GM12891 (cell line): Measurements from ENCODE around the gene EXOC4.

Experiments used
- DNase-seq: peaks from one replicate; pipeline ENCODE4 v3.0.0; 2011; ENCODE audit warnings: low spot score; ENCODE audit not compliant: insufficient read length
- FAIRE-seq: peaks from 2 replicates; lab custom pipeline; 2011; peaks lifted over from hg19 to GRCh38; lab: Jason Lieb, UNC
- PAX5 ChIP-seq: IDR thresholded peaks from 2 replicates; pipeline ENCODE4 v1.6.1; 2011; ENCODE audit warnings: low read length, moderate library complexity, mild to moderate bottlenecking; ENCODE audit not compliant: insufficient read depth, severe bottlenecking
- POLR2A ChIP-seq: IDR thresholded peaks from 2 replicates; pipeline ENCODE4 v1.6.1; 2011; ENCODE audit warnings: low read depth, low read length, control low read depth
- POLR2AphosphoS5 ChIP-seq: IDR thresholded peaks from 2 replicates; pipeline ENCODE4 v1.6.1; 2011; ENCODE audit warnings: low read depth, low read length, control low read depth
- POU2F2 ChIP-seq: IDR thresholded peaks from 2 replicates; pipeline ENCODE4 v1.6.1; 2011; ENCODE audit warnings: low read depth, mild to moderate bottlenecking, control low read depth, low read length, moderate library complexity
- SPI1 ChIP-seq: IDR thresholded peaks from 2 replicates; pipeline ENCODE4 v1.6.1; 2011; ENCODE audit warnings: low read depth, low read length, control low read depth
- TAF1 ChIP-seq: IDR thresholded peaks from 2 replicates; pipeline ENCODE4 v1.6.1; 2011; ENCODE audit warnings: low read depth, low read length, control low read depth

Gene EXOC4

GRCh38 chr7:133746305-133746704 is 493.4 kb downstream of the EXOC4 start:
- TF ChIP-seq POLR2AphosphoS5 (no peak), PAX5 (no peak), TAF1 (no peak), SPI1 (no peak), POU2F2 (no peak), POLR2A (no peak)
- no peak for FAIRE-seq
- DNase-seq, result no peak

- FAIRE-seq (no peak), DNase-seq (no peak)
- no peak for TF ChIP-seq POLR2AphosphoS5
- TF ChIP-seq PAX5, result no peak
- no peak for TF ChIP-seq POLR2A
- no peak for TF ChIP-seq POU2F2
- no peak for TF ChIP-seq TAF1
- TF ChIP-seq SPI1, result no peak
Observed at GRCh38 chr7:133746847-133747246, 494.0 kb downstream of the EXOC4 start.

GRCh38 chr7:133748443-133749407 is 495.8 kb downstream of the EXOC4 start:
- no peak for DNase-seq
- no peak for FAIRE-seq
- TF ChIP-seq POU2F2 (no peak), SPI1 (no peak), TAF1 (no peak), PAX5 (no peak), POLR2A (no peak), POLR2AphosphoS5 (no peak)

- FAIRE-seq (no peak), DNase-seq (no peak)
- no peak for TF ChIP-seq SPI1
- no peak for TF ChIP-seq POLR2A
- TF ChIP-seq TAF1, result no peak
- TF ChIP-seq POLR2AphosphoS5, result no peak
- TF ChIP-seq POU2F2, result no peak
- no peak for TF ChIP-seq PAX5
Observed at GRCh38 chr7:133750287-133750686, 497.4 kb downstream of the EXOC4 start.

GRCh38 chr7:133751079-133751478 is 498.2 kb downstream of the EXOC4 start:
- DNase-seq, result no peak
- FAIRE-seq, result no peak

GRCh38 chr7:133753513-133753912 is 500.6 kb downstream of the EXOC4 start:
- FAIRE-seq, result no peak
- no peak for TF ChIP-seq POLR2A
- TF ChIP-seq POLR2AphosphoS5, result no peak
- no peak for TF ChIP-seq PAX5
- no peak for TF ChIP-seq SPI1
- TF ChIP-seq POU2F2, result no peak
- no peak for TF ChIP-seq TAF1
- DNase-seq, result no peak

More at GRCh38 chr7:133751079-133751478, 498.2 kb downstream of the EXOC4 start:
- no peak for TF ChIP-seq POU2F2
- no peak for TF ChIP-seq POLR2AphosphoS5
- TF ChIP-seq SPI1, result no peak
- no peak for TF ChIP-seq PAX5
- no peak for TF ChIP-seq TAF1
- TF ChIP-seq POLR2A, result no peak

- FAIRE-seq (no peak), DNase-seq (no peak)
- TF ChIP-seq POLR2A (no peak), SPI1 (no peak), PAX5 (no peak), POLR2AphosphoS5 (no peak), TAF1 (no peak), POU2F2 (no peak)
Observed at GRCh38 chr7:133754708-133755107, 501.8 kb downstream of the EXOC4 start.

GRCh38 chr7:133755901-133756300 is 503.0 kb downstream of the EXOC4 start:
- no peak for FAIRE-seq
- DNase-seq, result no peak
- TF ChIP-seq POLR2AphosphoS5, result no peak
- no peak for TF ChIP-seq PAX5
- no peak for TF ChIP-seq TAF1
- no peak for TF ChIP-seq SPI1
- no peak for TF ChIP-seq POLR2A
- TF ChIP-seq POU2F2, result no peak

GRCh38 chr7:133761443-133761842 is 508.6 kb downstream of the EXOC4 start:
- DNase-seq (no peak), FAIRE-seq (no peak)
- no peak for TF ChIP-seq TAF1
- TF ChIP-seq POLR2AphosphoS5, result no peak
- no peak for TF ChIP-seq POLR2A
- TF ChIP-seq PAX5, result no peak
- TF ChIP-seq SPI1, result no peak
- no peak for TF ChIP-seq POU2F2
